Astrocyte of the cerebellum (primary cell): ENCODE measurements around the gene SRSF7.
A peak's percentile ranks its signal among the peaks of the same experiment; 100 is the strongest.

Experiments
- DNase-seq: peaks from one replicate; pipeline ENCODE4 v3.0.0-alpha.2; 2011; ENCODE audit warnings: low read depth
- H3K4me3 ChIP-seq: 2 replicates; pipeline ENCODE4 v1.5.1; 2011; ENCODE audit warnings: mild to moderate bottlenecking, low read depth, low read length, moderate library complexity
- CTCF ChIP-seq: IDR thresholded peaks from 2 replicates; pipeline ENCODE4 v1.5.1; 2012; ENCODE audit warnings: low read length, low read depth, moderate library complexity, mild to moderate bottlenecking; ENCODE audit errors: missing control alignments
- in situ Hi-C: cut with HindIII; loops from 2 replicates; pipeline ENCODE4 v1.10.0; 2017; ENCODE audit warnings: low sequenced_read_pairs

SRSF7 gene

GRCh38 chr2:38791744-38792143, 40.6 kb upstream of the SRSF7 start:
- no peak for DNase-seq
- in situ Hi-C loops = no loop called here
- no peak for TF ChIP-seq CTCF
- H3K4me3 ChIP-seq = no peak overlapping the region

DNA sequence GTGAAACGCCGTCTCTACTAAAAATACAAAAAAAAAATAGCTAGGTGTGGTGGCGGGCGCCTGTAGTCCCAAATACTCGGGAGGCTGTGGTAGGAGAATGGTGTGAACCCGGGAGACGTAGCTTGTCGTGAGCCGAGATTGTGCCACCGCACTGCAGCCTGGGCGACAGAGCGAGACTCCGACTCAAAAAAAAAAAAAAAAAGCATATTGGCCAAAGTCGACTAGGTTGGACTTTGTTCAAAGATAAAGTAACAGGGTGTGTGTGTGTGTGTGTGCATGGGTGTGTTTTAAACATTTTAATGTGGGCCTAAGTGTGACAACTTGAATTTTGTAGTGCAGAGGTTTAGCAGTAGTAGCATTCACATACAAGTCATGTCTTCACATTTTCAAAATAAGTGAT, 38.5 kb upstream of the SRSF7 start:
- no peak for DNase-seq
- TF ChIP-seq CTCF = no peak
- no peak overlapping the region for H3K4me3 ChIP-seq
- in situ Hi-C loops = no loop called here

- TF ChIP-seq CTCF = no peak
- peak; percentile 63 for DNase-seq
- in situ Hi-C loops = no loop called here
- no peak overlapping the region for H3K4me3 ChIP-seq
Measured at GRCh38 chr2:38788306-38788705, 37.1 kb upstream of the SRSF7 start.

DNA sequence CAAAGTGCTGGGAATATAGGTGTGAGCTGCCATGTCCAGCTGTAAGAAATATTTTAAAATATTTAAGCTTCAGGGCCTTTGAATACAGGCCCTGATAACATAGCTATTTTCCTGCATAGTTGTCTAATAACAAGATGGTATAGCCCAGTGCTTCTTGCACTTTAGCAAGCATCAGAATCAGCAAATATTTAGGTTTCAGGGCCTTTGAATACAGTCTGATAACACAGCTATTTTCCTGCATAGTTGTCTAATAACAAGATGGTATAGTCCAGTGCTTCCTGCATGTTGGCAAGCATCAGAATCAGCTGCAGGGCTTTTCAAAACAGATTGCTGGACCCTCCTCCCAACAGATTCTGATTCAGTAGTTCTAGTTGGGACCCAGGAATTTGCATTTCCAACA, 32.4 kb upstream of the SRSF7 start:
- no peak for TF ChIP-seq CTCF
- in situ Hi-C loops = no loop called here
- no peak for DNase-seq
- H3K4me3 ChIP-seq = no peak overlapping the region

DNA sequence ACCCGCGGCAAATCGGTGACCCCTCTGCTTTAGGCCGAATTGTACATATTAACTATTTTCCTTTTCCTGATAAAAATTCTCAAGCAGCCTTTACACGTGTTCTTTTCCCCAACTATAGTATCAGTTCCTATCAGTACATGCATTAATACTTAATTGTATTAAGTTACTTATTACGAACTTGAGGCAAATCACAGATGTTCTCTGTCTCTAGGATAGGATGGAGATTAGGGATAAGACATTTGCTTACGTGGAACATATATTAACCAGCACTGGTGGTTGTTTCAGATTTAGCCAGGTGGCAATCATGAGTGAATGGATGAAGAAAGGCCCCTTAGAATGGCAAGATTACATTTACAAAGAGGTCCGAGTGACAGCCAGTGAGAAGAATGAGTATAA, 27.5 kb upstream of the SRSF7 start:
- in situ Hi-C loops = no loop called here
- no peak for TF ChIP-seq CTCF
- peak overlapping the region; percentile 54 for H3K4me3 ChIP-seq
- DNase-seq = no peak

DNA sequence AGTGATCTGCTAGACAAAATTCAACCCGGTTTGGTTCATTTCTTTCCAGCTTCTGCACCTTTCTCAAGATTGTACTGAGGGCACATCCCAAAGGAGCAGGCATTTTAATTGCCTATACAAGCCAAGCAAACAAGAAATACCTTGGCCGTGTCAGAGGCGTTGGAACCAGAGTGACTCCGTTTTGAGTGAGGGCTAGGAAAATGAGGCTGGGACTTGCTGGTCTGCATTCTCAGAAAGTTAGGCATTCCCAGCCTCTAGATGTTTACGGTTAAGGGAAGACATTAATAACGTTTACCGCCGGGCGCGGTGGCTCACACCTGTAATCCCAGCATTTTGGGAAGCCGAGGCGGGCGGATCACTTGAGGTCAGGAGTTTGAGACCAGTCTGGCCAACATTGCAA, 25.4 kb upstream of the SRSF7 start:
- no peak for TF ChIP-seq CTCF

GRCh38 chr2:38775921-38776225, 24.7 kb upstream of the SRSF7 start:
- in situ Hi-C loops = no loop called here
- no peak overlapping the region for H3K4me3 ChIP-seq
- no peak for DNase-seq
- TF ChIP-seq CTCF = no peak

More for the DNA sequence above, 25.4 kb upstream of the SRSF7 start:
- in situ Hi-C loops = no loop called here
- DNase-seq = no peak
- no peak overlapping the region for H3K4me3 ChIP-seq
